T follicular helper cell (primary cell): ENCODE data around the gene PHYKPL.
"Not testable (repeated sequence)": the region's sequence is repeated elsewhere in the genome, so short reads cannot be mapped to it uniquely, and the experiment has no call there.

ENCODE experiments used
- DNase-seq: peaks from one replicate; pipeline ENCODE4 v3.0.0-alpha.2; 2020; ENCODE audit warnings: low read depth

The PHYKPL gene

GRCh38 chr5:178239626-178240301, 7.2 kb upstream of the PHYKPL start:
- not testable (repeated sequence) for DNase-seq

GRCh38 chr5:178238711-178239592, 6.3 kb upstream of the PHYKPL start:
- no peak for DNase-seq

GRCh38 chr5:178238313-178238635, 5.7 kb upstream of the PHYKPL start:
- DNase-seq = no peak

GRCh38 chr5:178237431-178238312, 5.1 kb upstream of the PHYKPL start:
- no peak for DNase-seq

- DNase-seq = no peak
These were observed 4.1 kb upstream of the PHYKPL start for GRCh38 chr5:178236679-178237078.

GRCh38 chr5:178236126-178236525, 3.5 kb upstream of the PHYKPL start:
- DNase-seq = no peak

GRCh38 chr5:178235588-178235974, 3.0 kb upstream of the PHYKPL start:
- no peak for DNase-seq

GRCh38 chr5:178234750-178235587, 2.4 kb upstream of the PHYKPL start:
- peak; percentile 60 for DNase-seq

- DNase-seq = no peak
These were observed 1.6 kb upstream of the PHYKPL start for GRCh38 chr5:178234121-178234749.

- no peak for DNase-seq
These were observed 373 bp upstream of the PHYKPL start for GRCh38 chr5:178232920-178233429.

- no peak for DNase-seq
These were observed 971 bp downstream of the PHYKPL start for GRCh38 chr5:178231539-178232123.

- no peak for DNase-seq
These were observed 1.6 kb downstream of the PHYKPL start for GRCh38 chr5:178230879-178231538.

GRCh38 chr5:178229861-178230260, 2.7 kb downstream of the PHYKPL start:
- no peak for DNase-seq

GRCh38 chr5:178229111-178229510, 3.5 kb downstream of the PHYKPL start:
- not testable (repeated sequence) for DNase-seq

- DNase-seq = no peak
These were observed 4.0 kb downstream of the PHYKPL start for GRCh38 chr5:178228609-178229008.

GRCh38 chr5:178227929-178228328, 4.7 kb downstream of the PHYKPL start:
- DNase-seq = no peak

- DNase-seq = no peak
These were observed 5.4 kb downstream of the PHYKPL start for GRCh38 chr5:178227138-178227659.

GRCh38 chr5:178225174-178225573, 7.4 kb downstream of the PHYKPL start:
- no peak for DNase-seq

- no peak for DNase-seq
These were observed 8.2 kb downstream of the PHYKPL start for GRCh38 chr5:178224403-178224802.
